A673 (cell line): ENCODE measurements around the gene GRAMD1A. TPM values are rescaled to one million over a fixed set of nuclear protein-coding genes. Genes with fewer than 3 reads are reported as not detected.
"Not testable (repeated sequence)": the region's sequence is repeated elsewhere in the genome, so short reads cannot be mapped to it uniquely, and the experiment has no call there.

Source experiments
- BruUV-seq: library from RNA; stranded (reverse); fragments of 400-500 nt; replicated peaks from 2 replicates; lab custom pipeline; 2021; lab: Mats Ljungman, UMichigan
- CTCF ChIA-PET: fragments of 300-600 bp; sonication (Branson Sonifier 250); formaldehyde crosslinking; loops from one replicate; lab custom pipeline; 2022; ENCODE audit warnings: antibody characterized with exemption; lab: Charles Lee
- POLR2A ChIA-PET: fragments of 300-600 bp; sonication (Branson Sonifier 250); formaldehyde crosslinking; loops from one replicate; lab custom pipeline; 2022; ENCODE audit warnings: antibody characterized with exemption; ENCODE audit not compliant: low non-redundant PET; lab: Charles Lee
- DNase-seq: peaks from one replicate; pipeline ENCODE4 v3.0.0-alpha.2; 2015; ENCODE audit warnings: low spot score
- H3K27ac ChIP-seq: fragments of 200-600 bp; sonication (generic); 2 replicates; pipeline ENCODE4 v1.5.1; 2016; ENCODE audit warnings: mixed run types, low read depth, mild to moderate bottlenecking, mixed read lengths, antibody characterized with exemption, low read length; ENCODE audit not compliant: poor library complexity, severe bottlenecking
- H3K27me3 ChIP-seq: fragments of 200-600 bp; sonication (generic); replicated peaks from 2 replicates; pipeline ENCODE4 v1.6.1; 2017; ENCODE audit warnings: mixed run types, low read depth, mild to moderate bottlenecking, mixed read lengths, antibody characterized with exemption, low read length; ENCODE audit not compliant: insufficient read depth, poor library complexity
- H3K36me3 ChIP-seq: fragments of 200-600 bp; sonication (generic); 2 replicates; pipeline ENCODE4 v1.6.1; 2016; ENCODE audit warnings: mixed run types, mild to moderate bottlenecking, mixed read lengths, antibody characterized with exemption, low read length; ENCODE audit not compliant: insufficient read depth, poor library complexity, severe bottlenecking
- H3K4me1 ChIP-seq: fragments of 200-600 bp; sonication (generic); 2 replicates; pipeline ENCODE4 v1.6.1; 2017; ENCODE audit warnings: mixed run types, mild to moderate bottlenecking, mixed read lengths, antibody characterized with exemption, low read length; ENCODE audit not compliant: insufficient read depth, poor library complexity, severe bottlenecking
- H3K4me3 ChIP-seq: fragments of 200-600 bp; sonication (generic); 2 replicates; pipeline ENCODE4 v1.5.1; 2016; ENCODE audit warnings: low read depth, mixed run types, mild to moderate bottlenecking, mixed read lengths, low read length; ENCODE audit not compliant: poor library complexity, severe bottlenecking
- H3K9me3 ChIP-seq: fragments of 200-600 bp; sonication (generic); 2 replicates; pipeline ENCODE4 v1.6.1; 2016; ENCODE audit warnings: mixed run types, low read depth, mild to moderate bottlenecking, mixed read lengths, antibody characterized with exemption, low read length; ENCODE audit not compliant: poor library complexity, severe bottlenecking
- CTCF ChIP-seq: fragments of 300-800, 200-600 bp; sonication (generic); conservative IDR thresholded peaks from 2 replicates; pipeline ENCODE4 v1.5.1; 2017; ENCODE audit warnings: low read depth, mild to moderate bottlenecking, antibody characterized with exemption, low read length, moderate library complexity, mixed read lengths
- EZH2 ChIP-seq: fragments of 200-600 bp; sonication (generic); IDR thresholded peaks from 2 replicates; pipeline ENCODE4 v1.6.1; 2017; ENCODE audit warnings: borderline replicate concordance, low read depth, mild to moderate bottlenecking, mixed read lengths, antibody characterized with exemption, low read length; ENCODE audit not compliant: poor library complexity, severe bottlenecking
- intact Hi-C: fragments of 100-400 bp; cut with micrococcal nuclease; formaldehyde crosslinking; loops from one replicate; pipeline ENCODE4 v1.10.0; 2022; ENCODE audit not compliant: unreplicated experiment
- total RNA-seq: library from RNA; stranded (reverse); gene quantifications from 2 replicates; pipeline ENCODE4 v1.2.3, GENCODE V29; 2021

GRAMD1A gene
- total RNA-seq, 1 experiment from 2014 or later, result 87.3 TPM

DNA sequence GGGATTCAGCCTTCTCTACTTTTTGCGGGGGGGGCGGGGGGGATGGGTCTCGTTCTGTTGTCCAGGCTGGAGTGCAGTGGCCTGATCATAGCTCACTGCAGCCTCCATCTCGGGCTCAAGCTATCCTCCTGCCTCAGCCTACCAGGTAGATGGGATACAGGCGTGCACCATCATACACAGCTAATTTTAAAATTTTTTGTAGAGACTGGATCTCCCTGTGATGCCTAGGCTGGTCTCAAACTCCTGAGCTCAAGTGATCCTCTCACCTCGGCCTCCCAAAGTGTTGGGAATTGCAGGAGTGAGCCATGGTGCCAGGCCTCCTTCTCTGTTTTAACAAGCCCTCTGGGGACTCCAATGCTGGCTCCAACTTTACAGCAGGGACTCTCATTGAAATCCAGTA lies 35.5 kb upstream of the GRAMD1A start:
- Histone ChIP-seq H3K27ac (no peak overlapping the region), H3K9me3 (peaks cover 29% of the 10 kb centered on the region), H3K4me1 (peaks cover 6% of the 10 kb centered on the region), H3K27me3 (no peaks in the 10 kb centered on the region), H3K36me3 (peaks cover 20% of the 10 kb centered on the region), H3K4me3 (no peak overlapping the region)
- ChIA-PET CTCF (no interaction called here), POLR2A (no interaction called here)
- no TSS peak for BruUV-seq
- intact Hi-C loops, result no loop called here
- TF ChIP-seq CTCF (no peak), EZH2 (no peak)
- no peak for DNase-seq

GRCh38 chr19:34965505-34965904 lies 34.6 kb upstream of the GRAMD1A start:
- H3K36me3 ChIP-seq, result peaks cover 10% of the 10 kb centered on the region
- H3K27ac ChIP-seq, H3K4me3 ChIP-seq, H3K4me1 ChIP-seq, BruUV-seq, POLR2A ChIA-PET, H3K27me3 ChIP-seq, CTCF ChIA-PET, DNase-seq, intact Hi-C loops: not testable (repeated sequence)
- H3K9me3 ChIP-seq, result peaks cover 20% of the 10 kb centered on the region

DNA sequence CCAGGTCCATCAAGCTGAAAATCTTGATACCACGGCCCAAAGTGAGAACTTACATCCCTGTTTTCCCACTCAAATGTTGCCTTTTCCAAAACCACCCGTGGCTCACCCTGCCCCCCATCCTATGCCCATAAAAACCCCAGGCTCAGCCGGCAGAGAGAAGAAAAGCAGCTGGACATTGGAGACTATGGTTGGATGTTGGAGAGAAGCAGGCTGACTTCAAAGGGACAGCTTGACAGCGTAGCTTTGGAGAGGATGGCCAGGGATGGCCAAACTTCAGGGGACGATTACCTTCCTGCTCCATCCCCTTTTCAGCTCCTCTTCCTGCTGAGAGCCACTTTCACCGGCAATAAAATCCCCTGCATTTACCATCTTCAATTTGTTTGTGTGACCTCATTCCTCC lies 32.6 kb upstream of the GRAMD1A start:
- CTCF ChIA-PET, result no interaction called here
- intact Hi-C loops, result no loop called here

More for the DNA sequence above, 32.6 kb upstream of the GRAMD1A start:
- BruUV-seq, result no TSS peak
- no peak overlapping the region for H3K27ac ChIP-seq
- POLR2A ChIA-PET, result no interaction called here
- peaks cover 4% of the 10 kb centered on the region for H3K9me3 ChIP-seq
- TF ChIP-seq EZH2 (no peak), CTCF (no peak)
- no peaks in the 10 kb centered on the region for H3K4me1 ChIP-seq
- no peak for DNase-seq
- no peak overlapping the region for H3K4me3 ChIP-seq
- H3K27me3 ChIP-seq, result no peaks in the 10 kb centered on the region
- H3K36me3 ChIP-seq, result no peaks in the 10 kb centered on the region
